ENCODE measurements around the gene AEN. TPM values are rescaled to one million over a fixed set of nuclear protein-coding genes. Genes with fewer than 3 reads are reported as not detected.

The AEN gene
- total RNA-seq, 1 donor from 2014 or later, result 54.3 TPM

- no peaks in the 10 kb centered on the region for H3K9me3 Mint-ChIP-seq
- peaks cover 7% of the 10 kb centered on the region for H3K4me1 Mint-ChIP-seq (ENCODE audit: low read depth)
- H3K27ac Mint-ChIP-seq, result no peak overlapping the region
- no peaks in the 10 kb centered on the region for H3K36me3 Mint-ChIP-seq (ENCODE audit: low read depth)
- DNase-seq (ENCODE audit: low spot score), result no peak
- H3K27me3 Mint-ChIP-seq (ENCODE audit: low read depth), result peaks cover 74% of the 10 kb centered on the region
- H3K4me3 Mint-ChIP-seq (ENCODE audit: low read depth), result no peak overlapping the region
- intact Hi-C loops (cut with micrococcal nuclease), result no loop called here
These were observed 15.7 kb upstream of the AEN start for GRCh38 chr15:88605189-88606069.

- no peak for DNase-seq (ENCODE audit: low spot score)
- intact Hi-C loops (cut with micrococcal nuclease), result no loop called here
- Mint-ChIP-seq H3K27ac (no peak overlapping the region), H3K4me1 (ENCODE audit: low read depth) (peaks cover 7% of the 10 kb centered on the region), H3K27me3 (ENCODE audit: low read depth) (peaks cover 74% of the 10 kb centered on the region), H3K4me3 (ENCODE audit: low read depth) (no peak overlapping the region), H3K9me3 (no peaks in the 10 kb centered on the region), H3K36me3 (ENCODE audit: low read depth) (no peaks in the 10 kb centered on the region)
These were observed 14.9 kb upstream of the AEN start for GRCh38 chr15:88606070-88606794.

GRCh38 chr15:88607951-88608350 is 13.2 kb upstream of the AEN start:
- Mint-ChIP-seq H3K4me1 (ENCODE audit: low read depth) (peaks cover 7% of the 10 kb centered on the region), H3K4me3 (ENCODE audit: low read depth) (no peak overlapping the region), H3K36me3 (ENCODE audit: low read depth) (no peaks in the 10 kb centered on the region), H3K27ac (no peak overlapping the region), H3K27me3 (ENCODE audit: low read depth) (peaks cover 73% of the 10 kb centered on the region), H3K9me3 (no peaks in the 10 kb centered on the region)
- intact Hi-C loops (cut with micrococcal nuclease), result no loop called here
- DNase-seq (ENCODE audit: low spot score), result no peak

GRCh38 chr15:88608607-88609181 is 12.4 kb upstream of the AEN start:
- intact Hi-C loops (cut with micrococcal nuclease), result no loop called here
- Mint-ChIP-seq H3K27me3 (ENCODE audit: low read depth) (peaks cover 76% of the 10 kb centered on the region), H3K9me3 (no peaks in the 10 kb centered on the region), H3K27ac (no peak overlapping the region), H3K4me3 (ENCODE audit: low read depth) (no peak overlapping the region), H3K36me3 (ENCODE audit: low read depth) (no peaks in the 10 kb centered on the region), H3K4me1 (ENCODE audit: low read depth) (peaks cover 7% of the 10 kb centered on the region)
- DNase-seq (ENCODE audit: low spot score), result no peak

- Mint-ChIP-seq H3K9me3 (no peaks in the 10 kb centered on the region), H3K4me3 (ENCODE audit: low read depth) (no peak overlapping the region)
- no peak for DNase-seq (ENCODE audit: low spot score)
These were observed 11.6 kb upstream of the AEN start for GRCh38 chr15:88609344-88610090.

GRCh38 chr15:88610701-88611231 is 10.4 kb upstream of the AEN start:
- Mint-ChIP-seq H3K27me3 (ENCODE audit: low read depth) (peaks cover 61% of the 10 kb centered on the region), H3K36me3 (ENCODE audit: low read depth) (no peaks in the 10 kb centered on the region), H3K27ac (no peak overlapping the region), H3K4me1 (ENCODE audit: low read depth) (peaks cover 6% of the 10 kb centered on the region), H3K4me3 (ENCODE audit: low read depth) (no peak overlapping the region), H3K9me3 (no peaks in the 10 kb centered on the region)
- DNase-seq (ENCODE audit: low spot score), result no peak
- intact Hi-C loops (cut with micrococcal nuclease), result loop anchor here (5.0 kb wide), 1 partner anchor 133 kb away; no protein-coding TSS in a partner anchor

More at GRCh38 chr15:88609344-88610090, 11.6 kb upstream of the AEN start:
- H3K4me1 Mint-ChIP-seq (ENCODE audit: low read depth), result peaks cover 6% of the 10 kb centered on the region
- peaks cover 71% of the 10 kb centered on the region for H3K27me3 Mint-ChIP-seq (ENCODE audit: low read depth)
- intact Hi-C loops (cut with micrococcal nuclease), result loop anchor here (5.0 kb wide), 1 partner anchor 132 kb away; no protein-coding TSS in a partner anchor
- H3K27ac Mint-ChIP-seq, result no peak overlapping the region
- no peaks in the 10 kb centered on the region for H3K36me3 Mint-ChIP-seq (ENCODE audit: low read depth)

GRCh38 chr15:88612186-88612796 is 8.8 kb upstream of the AEN start:
- H3K27me3 Mint-ChIP-seq (ENCODE audit: low read depth), result peaks cover 46% of the 10 kb centered on the region
- no peak for DNase-seq (ENCODE audit: low spot score)
- H3K4me1 Mint-ChIP-seq (ENCODE audit: low read depth), result peaks cover 6% of the 10 kb centered on the region
- H3K27ac Mint-ChIP-seq, result no peak overlapping the region
- H3K4me3 Mint-ChIP-seq (ENCODE audit: low read depth), result no peak overlapping the region
- intact Hi-C loops (cut with micrococcal nuclease), result loop anchor here (5.0 kb wide), 1 partner anchor 135 kb away; no protein-coding TSS in a partner anchor
- no peaks in the 10 kb centered on the region for H3K36me3 Mint-ChIP-seq (ENCODE audit: low read depth)
- no peaks in the 10 kb centered on the region for H3K9me3 Mint-ChIP-seq

GRCh38 chr15:88613074-88613944 is 7.8 kb upstream of the AEN start:
- Mint-ChIP-seq H3K4me3 (ENCODE audit: low read depth) (no peak overlapping the region), H3K4me1 (ENCODE audit: low read depth) (peaks cover 5% of the 10 kb centered on the region), H3K36me3 (ENCODE audit: low read depth) (no peaks in the 10 kb centered on the region), H3K27me3 (ENCODE audit: low read depth) (peaks cover 38% of the 10 kb centered on the region), H3K9me3 (no peaks in the 10 kb centered on the region), H3K27ac (no peak overlapping the region)
- intact Hi-C loops (cut with micrococcal nuclease), result loop anchor here (5.0 kb wide), 1 partner anchor 136 kb away; no protein-coding TSS in a partner anchor
- DNase-seq (ENCODE audit: low spot score), result no peak

- no peak overlapping the region for H3K4me3 Mint-ChIP-seq (ENCODE audit: low read depth)
- DNase-seq (ENCODE audit: low spot score), result no peak
These were observed 5.6 kb upstream of the AEN start for GRCh38 chr15:88615303-88616107.

GRCh38 chr15:88616240-88616639 is 4.9 kb upstream of the AEN start:
- H3K36me3 Mint-ChIP-seq (ENCODE audit: low read depth), result no peaks in the 10 kb centered on the region
- no peaks in the 10 kb centered on the region for H3K9me3 Mint-ChIP-seq
- DNase-seq (ENCODE audit: low spot score), result no peak
- H3K4me3 Mint-ChIP-seq (ENCODE audit: low read depth), result no peak overlapping the region
- H3K4me1 Mint-ChIP-seq (ENCODE audit: low read depth), result peaks cover 5% of the 10 kb centered on the region
- intact Hi-C loops (cut with micrococcal nuclease), result no loop called here
- H3K27me3 Mint-ChIP-seq (ENCODE audit: low read depth), result peaks cover 18% of the 10 kb centered on the region
- H3K27ac Mint-ChIP-seq, result no peak overlapping the region

More at GRCh38 chr15:88615303-88616107, 5.6 kb upstream of the AEN start:
- intact Hi-C loops (cut with micrococcal nuclease), result no loop called here
- Mint-ChIP-seq H3K9me3 (no peaks in the 10 kb centered on the region), H3K36me3 (ENCODE audit: low read depth) (no peaks in the 10 kb centered on the region), H3K27ac (no peak overlapping the region), H3K4me1 (ENCODE audit: low read depth) (no peaks in the 10 kb centered on the region), H3K27me3 (ENCODE audit: low read depth) (peaks cover 19% of the 10 kb centered on the region)

Measured in activated T-helper 2 cell treated with anti-CD3 and anti-CD28 coated beads, Interferon-gamma antibody, Interleukin-2, Interleukin-4, amounts not matched to agents 10 μg/mL and 5 μg/mL and 100 μg/mL, durations not matched to agents 14 hours and 24 hours and 36 hours (primary cell).